DOHH2 (cell line): ENCODE measurements around the gene ACTR5.

ENCODE experiments used
- H3F3A ChIP-seq: fragments of 200-600 bp; sonication (generic), shearing (Covaris generic); 2 replicates; pipeline ENCODE4 v1.6.0; 2016; ENCODE audit warnings: antibody characterized with exemption, mild to moderate bottlenecking; ENCODE audit not compliant: control insufficient read depth, insufficient read depth
- H3K27ac ChIP-seq: fragments of 200-600 bp; sonication (generic); 2 replicates; pipeline ENCODE4 v1.5.1; 2014; ENCODE audit warnings: low read depth, mild to moderate bottlenecking, low read length, moderate library complexity
- H3K27me3 ChIP-seq: fragments of 200-600 bp; sonication (generic); 2 replicates; pipeline ENCODE4 v1.6.1; 2014; ENCODE audit warnings: mild to moderate bottlenecking, low read length, mixed read lengths; ENCODE audit not compliant: control insufficient read depth
- H3K36me3 ChIP-seq: fragments of 200-600 bp; sonication (generic); 2 replicates; pipeline ENCODE4 v1.6.1; 2014; ENCODE audit warnings: mild to moderate bottlenecking, low read length, moderate library complexity, mixed read lengths; ENCODE audit not compliant: control insufficient read depth
- H3K4me1 ChIP-seq: fragments of 200-600 bp; sonication (generic); 2 replicates; pipeline ENCODE4 v1.6.1; 2014; ENCODE audit warnings: mild to moderate bottlenecking, low read length, mixed read lengths; ENCODE audit not compliant: control insufficient read depth
- H3K4me2 ChIP-seq: fragments of 200-600 bp; sonication (generic); 2 replicates; pipeline ENCODE4 v1.6.0; 2014; ENCODE audit warnings: mild to moderate bottlenecking, low read length, moderate library complexity
- H3K4me3 ChIP-seq: fragments of 200-600 bp; sonication (generic); 2 replicates; pipeline ENCODE4 v1.5.1; 2014; ENCODE audit warnings: mild to moderate bottlenecking, low read length, mixed read lengths
- H3K79me2 ChIP-seq: fragments of 200-600 bp; sonication (generic); 2 replicates; pipeline ENCODE4 v1.6.1; 2014; ENCODE audit warnings: mild to moderate bottlenecking, low read length, mixed read lengths; ENCODE audit not compliant: control insufficient read depth
- H3K9me2 ChIP-seq: fragments of 200-600 bp; sonication (generic); replicated peaks from 2 replicates; pipeline ENCODE4 v1.6.1; 2014; ENCODE audit warnings: mild to moderate bottlenecking, low read length, mixed read lengths; ENCODE audit not compliant: control insufficient read depth
- H3K9me3 ChIP-seq: fragments of 200-600 bp; sonication (generic); 2 replicates; pipeline ENCODE4 v1.6.1; 2014; ENCODE audit warnings: antibody characterized with exemption, low read length, mixed read lengths; ENCODE audit not compliant: control insufficient read depth, insufficient read depth
- H4K20me1 ChIP-seq: fragments of 200-600 bp; sonication (generic); 2 replicates; pipeline ENCODE4 v1.6.0; 2014; ENCODE audit warnings: low read depth, mild to moderate bottlenecking, antibody characterized with exemption, low read length, moderate library complexity; ENCODE audit not compliant: control insufficient read depth, insufficient read depth
- CTCF ChIP-seq: fragments of 200-600 bp; sonication (generic); IDR thresholded peaks from one replicate; pipeline ENCODE4 v1.5.1; 2014; ENCODE audit warnings: antibody characterized with exemption, mild to moderate bottlenecking, low read depth, low read length; ENCODE audit not compliant: poor library complexity, severe bottlenecking
- EZH2phosphoT487 ChIP-seq: fragments of 200-600 bp; sonication (generic); IDR thresholded peaks from 2 replicates; pipeline ENCODE4 v1.6.1; 2017; ENCODE audit warnings: borderline replicate concordance, mild to moderate bottlenecking, antibody characterized with exemption, low read length, moderate library complexity, mixed read lengths

Gene ACTR5

GRCh38 chr20:38800882-38801281 is 52.6 kb downstream of the ACTR5 start:
- Histone ChIP-seq H3K27ac (no peak overlapping the region), H3K4me3 (no peak overlapping the region), H3F3A (peaks cover 23% of the 10 kb centered on the region), H3K9me3 (no peaks in the 10 kb centered on the region), H3K27me3 (no peaks in the 10 kb centered on the region), H3K4me1 (peaks cover 25% of the 10 kb centered on the region), H3K36me3 (peaks cover 3% of the 10 kb centered on the region), H3K9me2 (no peaks in the 10 kb centered on the region), H3K4me2 (no peak overlapping the region), H3K79me2 (peaks cover 4% of the 10 kb centered on the region), H4K20me1 (no peaks in the 10 kb centered on the region)
- no peak for TF ChIP-seq CTCF
- no peak for TF ChIP-seq EZH2phosphoT487

GRCh38 chr20:38804221-38804620 is 56.0 kb downstream of the ACTR5 start:
- Histone ChIP-seq H3K4me2 (peak overlapping the region; percentile 87), H3K9me3 (no peaks in the 10 kb centered on the region), H3K9me2 (no peaks in the 10 kb centered on the region), H4K20me1 (peaks cover 20% of the 10 kb centered on the region), H3K27ac (peak overlapping the region; percentile 90), H3K4me3 (peak overlapping the region; percentile 98), H3F3A (peaks cover 23% of the 10 kb centered on the region), H3K4me1 (peaks cover 50% of the 10 kb centered on the region), H3K36me3 (peaks cover 33% of the 10 kb centered on the region), H3K27me3 (no peaks in the 10 kb centered on the region), H3K79me2 (peaks cover 37% of the 10 kb centered on the region)
- TF ChIP-seq EZH2phosphoT487 (no peak), CTCF (no peak)

GRCh38 chr20:38804682-38805501 is 56.6 kb downstream of the ACTR5 start:
- Histone ChIP-seq H3K27ac (peak overlapping the region; percentile 90), H3K9me2 (no peaks in the 10 kb centered on the region), H3K4me3 (peak overlapping the region; percentile 98), H4K20me1 (peaks cover 21% of the 10 kb centered on the region), H3K4me1 (peaks cover 57% of the 10 kb centered on the region), H3K9me3 (no peaks in the 10 kb centered on the region), H3K27me3 (no peaks in the 10 kb centered on the region), H3K4me2 (peak overlapping the region; percentile 87), H3K79me2 (peaks cover 44% of the 10 kb centered on the region), H3K36me3 (peaks cover 39% of the 10 kb centered on the region), H3F3A (peaks cover 23% of the 10 kb centered on the region)
- no peak for TF ChIP-seq EZH2phosphoT487
- TF ChIP-seq CTCF: no peak
